ENCODE results near the gene IFNGR1.

GRCh38 chr6:137240168-137240567 is 21.0 kb upstream of the IFNGR1 start:
- TF ChIP-seq REST (IDR thresholded peaks at IDR 0.05; ENCODE audit: insufficient read depth in 1 of 2, low read depth in 2 of 2, low read length in 2 of 2) (no peak), POLR2AphosphoS5 (IDR thresholded peaks at IDR 0.05; ENCODE audit: low read depth, low read length) (no peak), SIN3A (IDR thresholded peaks at IDR 0.05; ENCODE audit: borderline replicate concordance, insufficient read depth, low read length) (no peak), TAF1 (IDR thresholded peaks at IDR 0.05; ENCODE audit: borderline replicate concordance, insufficient read depth, low read length) (no peak)

Data from PFSK-1 (cell line).